B cell (primary cell): ENCODE results near the gene ADAMTS12. TPM values are rescaled to one million over a fixed set of nuclear protein-coding genes. Genes with fewer than 3 reads are reported as not detected.

ENCODE experiments used
- ATAC-seq: fragments of 200-7000 bp; cut with Tn5 transposase; one replicate; pipeline ENCODE4 v1.10.0; 2021; ENCODE audit warnings: low read depth, mild to moderate bottlenecking, moderate number of reproducible peaks, moderate library complexity
- CTCF ChIA-PET: fragments of 350-600 bp; sonication (Branson Sonifier 250); formaldehyde crosslinking; loops from one replicate; lab custom pipeline; 2021; ENCODE audit warnings: antibody characterized with exemption, inconsistent platforms; lab: Charles Lee
- POLR2A ChIA-PET: fragments of 350-600 bp; sonication (Branson Sonifier 250); formaldehyde crosslinking; loops from one replicate; lab custom pipeline; 2021; ENCODE audit warnings: antibody characterized with exemption; lab: Charles Lee
- DNase-seq: peaks from one replicate; pipeline ENCODE4 v3.0.0; 2013
- H2AFZ ChIP-seq: 2 replicates; pipeline ENCODE4 v1.6.1; 2012; ENCODE audit warnings: mild to moderate bottlenecking, low read depth, low read length; ENCODE audit not compliant: insufficient read depth, poor library complexity, severe bottlenecking
- H3K27ac ChIP-seq, 2 donors: 1 replicate in 1 of 2; 2 replicates in 1 of 2; pipeline ENCODE4 v1.5.1; 2012 to 2013; ENCODE audit warnings: low read length in 2 of 2, mild to moderate bottlenecking in 2 of 2, moderate library complexity in 1 of 2
- H3K27me3 ChIP-seq, 4 experiments: fragments of 200-600 bp in 1 of 4; sonication (generic) in 1 of 4; replicated peaks in 1 of 4; 1 replicate in 2 of 4; 2 replicates in 2 of 4; pipeline versions ENCODE4 v1.6.1 to v1.7.0; 2013 to 2016; ENCODE audit warnings: low read length in 3 of 4, mild to moderate bottlenecking in 2 of 4, mixed read lengths in 1 of 4, moderate library complexity in 1 of 4; ENCODE audit not compliant: insufficient read depth in 4 of 4, control insufficient read depth in 3 of 4; ENCODE audit errors: control extremely low read depth in 1 of 4
- H3K36me3 ChIP-seq, 2 experiments: replicated peaks in 1 of 2; 1 replicate in 1 of 2; 2 replicates in 1 of 2; pipeline versions ENCODE4 v1.6.1 to v1.7.1; 2013; ENCODE audit warnings: low read length in 1 of 2; ENCODE audit not compliant: insufficient read depth in 2 of 2, control insufficient read depth in 1 of 2; ENCODE audit errors: control extremely low read depth in 1 of 2, extremely low read depth in 1 of 2
- H3K4me1 ChIP-seq, 2 donors: fragments of 200-600 bp in 1 of 2; sonication (generic) in 1 of 2; 1 replicate in 1 of 2; 2 replicates in 1 of 2; pipeline versions ENCODE4 v1.5.1 to v1.6.1; 2013 to 2017; ENCODE audit warnings: low read length in 2 of 2; ENCODE audit not compliant: control insufficient read depth in 2 of 2, insufficient read depth in 2 of 2
- H3K4me2 ChIP-seq: replicated peaks from 2 replicates; pipeline ENCODE3; 2012; ENCODE audit warnings: mild to moderate bottlenecking, low read depth, low read length; ENCODE audit not compliant: poor library complexity, severe bottlenecking
- H3K4me3 ChIP-seq, 5 experiments: fragments of 200-600 bp in 1 of 5; sonication (generic) in 1 of 5; 1 replicate in 3 of 5; 2 replicates in 2 of 5; pipeline versions ENCODE4 v1.5.1 to v1.7.0; 2011 to 2016; ENCODE audit warnings: low read length in 4 of 5, mild to moderate bottlenecking in 4 of 5, low read depth in 2 of 5, control low read depth in 1 of 5, moderate library complexity in 1 of 5; ENCODE audit not compliant: insufficient read depth in 1 of 5; ENCODE audit errors: control extremely low read depth in 1 of 5, extremely low read depth in 1 of 5
- H3K79me2 ChIP-seq: fragments of 200-600 bp; sonication (generic); one replicate; pipeline ENCODE4 v1.6.0; 2016; ENCODE audit warnings: low read length; ENCODE audit not compliant: control insufficient read depth, insufficient read depth
- H3K9ac ChIP-seq: fragments of 200-600 bp; sonication (generic); 2 replicates; pipeline ENCODE4 v1.6.1; 2017; ENCODE audit warnings: mild to moderate bottlenecking, low read length, moderate library complexity
- H3K9me3 ChIP-seq, 3 donors: one replicate each; pipeline versions ENCODE4 v1.6.1 to v1.7.1; 2013; ENCODE audit warnings: low read length in 2 of 3; ENCODE audit not compliant: control insufficient read depth in 2 of 3, insufficient read depth in 1 of 3; ENCODE audit errors: control extremely low read depth in 1 of 3
- H4K20me1 ChIP-seq: 2 replicates; pipeline ENCODE4 v1.6.0; 2012; ENCODE audit warnings: mild to moderate bottlenecking, low read length; ENCODE audit not compliant: insufficient read depth, control insufficient read depth, poor library complexity, severe bottlenecking
- H3K27ac Mint-ChIP-seq: one replicate; pipeline ENCODE4 v1.8.0; 2021; ENCODE audit warnings: mixed read lengths
- H3K27me3 Mint-ChIP-seq: one replicate; pipeline ENCODE4 v1.8.0; 2021; ENCODE audit warnings: mixed read lengths
- H3K4me1 Mint-ChIP-seq: one replicate; pipeline ENCODE4 v1.8.0; 2021; ENCODE audit warnings: mixed read lengths
- H3K4me3 Mint-ChIP-seq: one replicate; pipeline ENCODE4 v1.8.0; 2021; ENCODE audit warnings: mixed read lengths
- H3K9me3 Mint-ChIP-seq: one replicate; pipeline ENCODE4 v1.8.0; 2022; ENCODE audit warnings: mixed read lengths; ENCODE audit not compliant: insufficient read depth
- CTCF ChIP-seq: fragments of 200-600 bp; IDR thresholded peaks from one replicate; pipeline ENCODE4 v1.8.0; 2022; ENCODE audit warnings: antibody characterized with exemption, mild to moderate bottlenecking
- EZH2 ChIP-seq: IDR thresholded peaks from 2 replicates; pipeline ENCODE4 v1.6.1; 2012; ENCODE audit warnings: borderline replicate concordance, low read depth, mild to moderate bottlenecking, moderate library complexity, low read length; ENCODE audit not compliant: insufficient read depth, poor library complexity, severe bottlenecking
- WGBS: methylation state at CpG from one replicate; pipeline ENCODE4 v1.1.5; 2013; ENCODE audit warnings: missing lambda C conversion rate; ENCODE audit not compliant: insufficient coverage; 5-methylcytosine and 5-hydroxymethylcytosine counted together
- intact Hi-C: fragments of 100-400 bp; cut with micrococcal nuclease; formaldehyde crosslinking; loops from one replicate; pipeline ENCODE4 v1.10.0; 2022
- polyA plus RNA-seq: library from polyadenylated mRNA; depleted of rRNA; stranded (reverse); fragments of >200 nt; gene quantifications from 2 replicates; pipeline ENCODE4 v1.2.3, GENCODE V29; 2012
- total RNA-seq, 2 donors: library from RNA; stranded (reverse); fragments of 120-200 nt in 1 of 2; gene quantifications; 1 replicate in 1 of 2; 2 replicates in 1 of 2; pipeline versions ENCODE4 v1.2.3 to v1.2.4, GENCODE V29; 2013 to 2022

Gene ADAMTS12
- total and polyA plus RNA-seq, 2 donors (not counting 1 experiment from before 2014, with no cell fraction given) = not detected

DNA sequence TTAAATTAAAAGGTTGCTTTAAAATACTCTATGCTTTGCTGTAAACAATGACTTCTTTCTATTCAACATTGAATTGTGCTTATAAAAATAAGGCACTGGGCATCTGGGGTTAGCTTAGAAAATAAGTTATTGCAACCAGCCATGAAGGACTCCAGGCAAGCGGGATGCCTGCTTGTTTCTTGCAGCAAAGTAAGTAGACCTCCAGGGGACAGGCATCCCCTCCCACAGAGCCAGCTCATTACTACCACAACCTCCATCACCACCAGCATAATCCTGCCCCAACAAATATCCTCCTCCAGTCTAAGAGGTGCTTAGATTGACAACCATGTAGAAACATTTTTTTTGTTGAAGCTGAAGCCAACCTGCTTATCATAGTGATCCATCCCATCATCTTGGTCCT lies 260.7 kb downstream of the ADAMTS12 start:
- H3K27me3 Mint-ChIP-seq = no peaks in the 10 kb centered on the region
- intact Hi-C loops = no loop called here

DNA sequence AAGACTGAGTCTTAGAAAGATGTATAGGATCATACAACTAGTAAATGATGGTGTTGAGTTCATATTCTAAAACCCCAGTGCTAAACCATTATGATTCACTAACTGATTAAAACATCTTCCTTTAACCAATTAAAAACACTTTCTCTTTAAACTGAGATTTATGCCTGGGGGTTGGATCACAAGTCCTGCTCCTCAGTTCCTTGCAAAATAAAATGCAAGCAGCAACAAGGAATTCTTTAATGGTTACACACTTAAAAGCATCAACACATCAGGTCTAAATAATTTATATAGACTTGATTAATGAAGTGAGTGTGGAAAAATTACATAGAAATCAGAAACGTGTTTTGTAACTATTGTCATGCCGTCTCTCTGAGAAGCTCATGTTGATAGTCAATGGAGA lies 261.8 kb downstream of the ADAMTS12 start:
- no CpG with 5 or more reads among the region's 2 CpGs for WGBS
- H3K4me1 ChIP-seq = peaks cover 0 to 7% of the 10 kb centered on the region in 2 donors
- ATAC-seq = no peak
- Mint-ChIP-seq H3K27me3 (no peaks in the 10 kb centered on the region), H3K4me3 (no peak overlapping the region), H3K9me3 (no peaks in the 10 kb centered on the region), H3K4me1 (peaks cover 5% of the 10 kb centered on the region), H3K27ac (no peak overlapping the region)
- no peaks in the 10 kb centered on the region for H3K27me3 ChIP-seq
- no peak for DNase-seq
- ChIA-PET CTCF (no interaction called here), POLR2A (no interaction called here)
- intact Hi-C loops = no loop called here
- no peaks in the 10 kb centered on the region for H3K36me3 ChIP-seq
- H4K20me1 ChIP-seq = no peaks in the 10 kb centered on the region
- no peak overlapping the region for H3K4me3 ChIP-seq
- no peak overlapping the region for H3K9ac ChIP-seq
- no peak overlapping the region for H2AFZ ChIP-seq
- H3K79me2 ChIP-seq = no peaks in the 10 kb centered on the region
- TF ChIP-seq CTCF (no peak), EZH2 (no peak)
- peaks cover 0 to 3% (median 0%) of the 10 kb centered on the region in 3 donors for H3K9me3 ChIP-seq
- no peak overlapping the region for H3K4me2 ChIP-seq
- no peak overlapping the region for H3K27ac ChIP-seq

More for the DNA sequence above, 260.7 kb downstream of the ADAMTS12 start:
- Histone ChIP-seq H3K9ac (no peak overlapping the region), H3K4me2 (no peak overlapping the region), H3K9me3 (peaks cover 0 to 2% (median 0%) of the 10 kb centered on the region in 3 donors), H3K79me2 (no peaks in the 10 kb centered on the region), H4K20me1 (no peaks in the 10 kb centered on the region), H2AFZ (no peak overlapping the region), H3K27me3 (no peaks in the 10 kb centered on the region), H3K36me3 (no peaks in the 10 kb centered on the region), H3K4me3 (no peak overlapping the region), H3K4me1 (peaks cover 0 to 7% of the 10 kb centered on the region in 2 donors), H3K27ac (no peak overlapping the region)
- Mint-ChIP-seq H3K4me1 (peaks cover 5% of the 10 kb centered on the region), H3K4me3 (no peak overlapping the region), H3K9me3 (no peaks in the 10 kb centered on the region), H3K27ac (no peak overlapping the region)
- CTCF ChIA-PET = no interaction called here
- TF ChIP-seq EZH2 (no peak), CTCF (no peak)
- POLR2A ChIA-PET = no interaction called here
- ATAC-seq = no peak
- WGBS = 100% methylated on average over 1 of the region's 1 CpG
- DNase-seq = no peak
